Neural cell (in vitro differentiated cells): ENCODE measurements around the gene AURKA. TPM values are rescaled to one million over a fixed set of nuclear protein-coding genes. Genes with fewer than 3 reads are reported as not detected.
A peak's percentile ranks its signal among the peaks of the same experiment; 100 is the strongest.

Experiments used
- H2AFZ ChIP-seq: fragments of 200-600, 300-800 bp; sonication (generic), shearing (Covaris generic); 2 replicates; pipeline ENCODE4 v1.6.0; 2014; ENCODE audit warnings: low read depth, mild to moderate bottlenecking, antibody characterized with exemption, low read length, moderate library complexity
- H3F3A ChIP-seq: fragments of 200-600 bp; shearing (Covaris generic); 2 replicates; pipeline ENCODE4 v1.6.1; 2016; ENCODE audit warnings: mild to moderate bottlenecking, moderate library complexity, mixed read lengths, antibody characterized with exemption, low read length; ENCODE audit not compliant: insufficient read depth, poor library complexity, severe bottlenecking
- H3K27ac ChIP-seq: fragments of 200-600, 300-800 bp; sonication (generic), shearing (Covaris generic); 2 replicates; pipeline ENCODE4 v1.5.1; 2014; ENCODE audit warnings: mild to moderate bottlenecking, low read length, moderate library complexity
- H3K27me3 ChIP-seq: fragments of 300-800, 200-600 bp; sonication (generic), shearing (Covaris generic); 2 replicates; pipeline ENCODE4 v1.6.0; 2014; ENCODE audit warnings: mild to moderate bottlenecking, low read depth, low read length, moderate library complexity; ENCODE audit not compliant: insufficient read depth
- H3K36me3 ChIP-seq: fragments of 300-800, 200-600 bp; sonication (generic), shearing (Covaris generic); 2 replicates; pipeline ENCODE4 v1.5.1; 2014; ENCODE audit warnings: mild to moderate bottlenecking, antibody characterized with exemption, low read length, moderate library complexity; ENCODE audit not compliant: insufficient read depth
- H3K4me2 ChIP-seq: fragments of 300-800, 200-600 bp; sonication (generic), shearing (Covaris generic); 2 replicates; pipeline ENCODE4 v1.6.0; 2014; ENCODE audit warnings: mild to moderate bottlenecking, low read length
- H3K4me3 ChIP-seq: fragments of 300-800, 200-600 bp; sonication (generic), shearing (Covaris generic); 2 replicates; pipeline ENCODE4 v1.5.1; 2014; ENCODE audit warnings: mild to moderate bottlenecking, low read length, moderate library complexity
- H3K79me2 ChIP-seq: fragments of 200-600 bp; shearing (Covaris generic); replicated peaks from 2 replicates; pipeline ENCODE4 v1.6.0; 2014; ENCODE audit warnings: mild to moderate bottlenecking, low read length, moderate library complexity; ENCODE audit not compliant: insufficient read depth
- H3K9ac ChIP-seq: fragments of 300-800, 200-600 bp; sonication (generic), shearing (Covaris generic); 2 replicates; pipeline ENCODE4 v1.6.1; 2016; ENCODE audit warnings: mild to moderate bottlenecking, low read length, mixed read lengths
- H3K9me2 ChIP-seq: fragments of 200-600 bp; shearing (Covaris generic); 2 replicates; pipeline ENCODE4 v1.6.1; 2016; ENCODE audit warnings: mild to moderate bottlenecking, low read length, mixed read lengths; ENCODE audit not compliant: insufficient read depth
- H3K9me3 ChIP-seq: fragments of 200-600, 300-800 bp; sonication (generic), shearing (Covaris generic); 2 replicates; pipeline ENCODE4 v1.6.1; 2016; ENCODE audit warnings: mild to moderate bottlenecking, mixed run types, low read length, moderate library complexity, mixed read lengths
- H4K20me1 ChIP-seq: fragments of 200-600 bp; shearing (Covaris generic); 2 replicates; pipeline ENCODE4 v1.6.1; 2016; ENCODE audit warnings: mild to moderate bottlenecking, mixed run types; ENCODE audit not compliant: insufficient read depth
- CTCF ChIP-seq: fragments of 450-650 bp; IDR thresholded peaks from 2 replicates; pipeline ENCODE4 v1.5.1; 2014; ENCODE audit warnings: antibody characterized with exemption, mild to moderate bottlenecking, moderate library complexity; ENCODE audit not compliant: poor library complexity, severe bottlenecking
- EP300 ChIP-seq: fragments of 450-650 bp; conservative IDR thresholded peaks from 2 replicates; pipeline ENCODE4 v1.6.1; 2014; ENCODE audit warnings: antibody characterized with exemption, mild to moderate bottlenecking, moderate library complexity; ENCODE audit not compliant: poor library complexity, severe bottlenecking
- EZH2 ChIP-seq: fragments of 200-600, 300-800 bp; shearing (Covaris generic), sonication (generic); IDR thresholded peaks from 2 replicates; pipeline ENCODE4 v1.6.1; 2014; ENCODE audit warnings: antibody characterized with exemption, low read length, borderline replicate concordance, mild to moderate bottlenecking; ENCODE audit not compliant: insufficient read depth, poor library complexity, severe bottlenecking
- MXI1 ChIP-seq: fragments of 450-650 bp; conservative IDR thresholded peaks from 2 replicates; pipeline ENCODE4 v1.6.1; 2014; ENCODE audit warnings: antibody characterized with exemption, mild to moderate bottlenecking; ENCODE audit not compliant: poor library complexity, severe bottlenecking
- POLR2AphosphoS5 ChIP-seq: IDR thresholded peaks from 2 replicates; pipeline ENCODE4 v1.6.1; 2012
- RAD21 ChIP-seq: fragments of 450-650 bp; conservative IDR thresholded peaks from 2 replicates; pipeline ENCODE4 v1.6.1; 2014; ENCODE audit warnings: antibody characterized with exemption, mild to moderate bottlenecking, moderate library complexity
- REST ChIP-seq: IDR thresholded peaks from 2 replicates; pipeline ENCODE4 v1.6.1; 2012; ENCODE audit warnings: borderline replicate concordance
- SMC3 ChIP-seq: fragments of 450-650 bp; conservative IDR thresholded peaks from 2 replicates; pipeline ENCODE4 v1.6.1; 2014; ENCODE audit warnings: antibody characterized with exemption, mild to moderate bottlenecking, moderate library complexity; ENCODE audit not compliant: poor library complexity
- TAF1 ChIP-seq: IDR thresholded peaks from 2 replicates; pipeline ENCODE4 v1.6.1; 2012; ENCODE audit warnings: low read depth
- polyA plus RNA-seq: library from polyadenylated mRNA; depleted of rRNA; stranded (reverse); fragments of >200 nt; gene quantifications from 2 replicates; pipeline ENCODE4 v1.2.3, GENCODE V29; 2014

The AURKA gene
- polyA plus RNA-seq, 1 donor from 2014 or later: 2.5 TPM

GRCh38 chr20:56345911-56346310 is 46.1 kb downstream of the AURKA start:
- Histone ChIP-seq H2AFZ (no peak overlapping the region), H3F3A (no peaks in the 10 kb centered on the region), H3K9me3 (no peaks in the 10 kb centered on the region), H3K79me2 (no peaks in the 10 kb centered on the region), H3K9ac (no peak overlapping the region), H3K27me3 (peaks cover 15% of the 10 kb centered on the region), H3K9me2 (no peaks in the 10 kb centered on the region), H4K20me1 (no peaks in the 10 kb centered on the region), H3K36me3 (no peaks in the 10 kb centered on the region), H3K4me2 (no peak overlapping the region), H3K27ac (no peak overlapping the region), H3K4me3 (no peak overlapping the region)
- TF ChIP-seq SMC3 (no peak), CTCF (no peak), REST (no peak), TAF1 (no peak), POLR2AphosphoS5 (no peak), RAD21 (no peak), MXI1 (no peak), EP300 (no peak)

GRCh38 chr20:56343861-56344381 is 48.1 kb downstream of the AURKA start:
- TF ChIP-seq REST: no peak
- no peak for TF ChIP-seq EP300
- no peak for TF ChIP-seq TAF1
- TF ChIP-seq CTCF: peak; percentile 90
- no peak for TF ChIP-seq MXI1
- no peak for TF ChIP-seq EZH2
- peak; percentile 86 for TF ChIP-seq RAD21
- peak; percentile 89 for TF ChIP-seq SMC3
- TF ChIP-seq POLR2AphosphoS5: no peak
- Histone ChIP-seq H2AFZ (no peak overlapping the region), H3K9me2 (no peaks in the 10 kb centered on the region), H3K27ac (no peak overlapping the region), H3K4me3 (peak overlapping the region; percentile 61), H4K20me1 (no peaks in the 10 kb centered on the region), H3K4me2 (no peak overlapping the region), H3K9me3 (no peaks in the 10 kb centered on the region), H3K36me3 (no peaks in the 10 kb centered on the region), H3K9ac (peak overlapping the region; percentile 5), H3F3A (no peaks in the 10 kb centered on the region), H3K27me3 (peaks cover 15% of the 10 kb centered on the region), H3K79me2 (no peaks in the 10 kb centered on the region)
